ENCODE results near the gene CPZ. TPM values are rescaled to one million over a fixed set of nuclear protein-coding genes. Genes with fewer than 3 reads are reported as not detected.

CPZ gene
- total RNA-seq, 1 donor from 2014 or later: not detected

GRCh38 chr4:8610858-8611616, 18.5 kb downstream of the CPZ start:
- H3K27ac ChIP-seq: no peak overlapping the region
- H2AFZ ChIP-seq (replicated peaks): no peak overlapping the region
- no peaks in the 10 kb centered on the region for H3K9me3 ChIP-seq (ENCODE audit: low read depth)
- no peaks in the 10 kb centered on the region for H3K4me1 ChIP-seq
- H3K4me3 ChIP-seq: no peak overlapping the region
- H3K9ac ChIP-seq: no peak overlapping the region
- Mint-ChIP-seq H3K9me3 (no peaks in the 10 kb centered on the region), H3K4me1 (no peaks in the 10 kb centered on the region), H3K27me3 (ENCODE audit: insufficient read depth, low read depth) (peaks cover 5% of the 10 kb centered on the region), H3K36me3 (no peaks in the 10 kb centered on the region), H3K4me3 (no peak overlapping the region), H3K27ac (no peak overlapping the region)
- no peaks in the 10 kb centered on the region for H4K20me1 ChIP-seq (ENCODE audit: low read depth)
- no peaks in the 10 kb centered on the region for H3F3A ChIP-seq (ENCODE audit: low read depth)
- no peaks in the 10 kb centered on the region for H3K79me2 ChIP-seq (ENCODE audit: low read depth)
- no peak for DNase-seq (ENCODE audit: low spot score)
- TF ChIP-seq CTCF (IDR thresholded peaks at IDR 0.05) (no peak), EZH2 (IDR thresholded peaks at IDR 0.05) (no peak), EZH2phosphoT487 (IDR thresholded peaks at IDR 0.05) (no peak)
- no peak overlapping the region for H3K4me2 ChIP-seq
- no peaks in the 10 kb centered on the region for H3K36me3 ChIP-seq
- no peaks in the 10 kb centered on the region for H3K27me3 ChIP-seq

DNA sequence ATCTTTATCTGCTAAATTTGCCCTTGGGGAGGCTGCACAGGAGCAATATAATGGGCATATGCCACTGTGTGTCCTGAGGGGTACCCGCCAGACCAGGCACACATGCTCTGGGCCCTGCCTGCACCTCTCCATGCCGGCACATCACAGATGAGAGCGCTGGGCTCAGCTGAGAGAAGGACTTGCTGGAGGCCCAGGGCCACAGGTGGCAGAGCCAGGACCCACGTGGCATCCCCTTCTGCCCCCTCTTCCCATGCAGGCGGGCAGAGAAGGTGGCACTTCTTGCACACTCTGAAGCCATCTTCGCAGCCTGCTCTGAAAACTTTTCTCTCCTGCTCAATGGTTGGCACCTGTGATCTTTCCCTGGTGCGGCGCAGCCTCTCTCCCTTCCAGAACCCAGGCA, 20.1 kb downstream of the CPZ start:
- H3K4me1 Mint-ChIP-seq: no peaks in the 10 kb centered on the region
- peaks cover 6% of the 10 kb centered on the region for H3K27me3 Mint-ChIP-seq (ENCODE audit: insufficient read depth, low read depth)
- Histone ChIP-seq H3K4me3 (no peak overlapping the region), H3K79me2 (ENCODE audit: low read depth) (no peaks in the 10 kb centered on the region), H2AFZ (replicated peaks) (no peak overlapping the region), H3K9me3 (ENCODE audit: low read depth) (no peaks in the 10 kb centered on the region), H3K27me3 (no peaks in the 10 kb centered on the region), H3K4me1 (no peaks in the 10 kb centered on the region), H3F3A (ENCODE audit: low read depth) (no peaks in the 10 kb centered on the region), H3K36me3 (no peaks in the 10 kb centered on the region), H3K4me2 (no peak overlapping the region), H3K27ac (no peak overlapping the region), H4K20me1 (ENCODE audit: low read depth) (peaks cover 1% of the 10 kb centered on the region), H3K9ac (no peak overlapping the region)
- TF ChIP-seq CTCF (IDR thresholded peaks at IDR 0.05) (no peak), EZH2 (IDR thresholded peaks at IDR 0.05) (no peak), EZH2phosphoT487 (IDR thresholded peaks at IDR 0.05) (no peak)
- no peak for DNase-seq (ENCODE audit: low spot score)
- no peak overlapping the region for H3K4me3 Mint-ChIP-seq
- no peaks in the 10 kb centered on the region for H3K9me3 Mint-ChIP-seq
- H3K36me3 Mint-ChIP-seq: no peaks in the 10 kb centered on the region
- no peak overlapping the region for H3K27ac Mint-ChIP-seq

DNA sequence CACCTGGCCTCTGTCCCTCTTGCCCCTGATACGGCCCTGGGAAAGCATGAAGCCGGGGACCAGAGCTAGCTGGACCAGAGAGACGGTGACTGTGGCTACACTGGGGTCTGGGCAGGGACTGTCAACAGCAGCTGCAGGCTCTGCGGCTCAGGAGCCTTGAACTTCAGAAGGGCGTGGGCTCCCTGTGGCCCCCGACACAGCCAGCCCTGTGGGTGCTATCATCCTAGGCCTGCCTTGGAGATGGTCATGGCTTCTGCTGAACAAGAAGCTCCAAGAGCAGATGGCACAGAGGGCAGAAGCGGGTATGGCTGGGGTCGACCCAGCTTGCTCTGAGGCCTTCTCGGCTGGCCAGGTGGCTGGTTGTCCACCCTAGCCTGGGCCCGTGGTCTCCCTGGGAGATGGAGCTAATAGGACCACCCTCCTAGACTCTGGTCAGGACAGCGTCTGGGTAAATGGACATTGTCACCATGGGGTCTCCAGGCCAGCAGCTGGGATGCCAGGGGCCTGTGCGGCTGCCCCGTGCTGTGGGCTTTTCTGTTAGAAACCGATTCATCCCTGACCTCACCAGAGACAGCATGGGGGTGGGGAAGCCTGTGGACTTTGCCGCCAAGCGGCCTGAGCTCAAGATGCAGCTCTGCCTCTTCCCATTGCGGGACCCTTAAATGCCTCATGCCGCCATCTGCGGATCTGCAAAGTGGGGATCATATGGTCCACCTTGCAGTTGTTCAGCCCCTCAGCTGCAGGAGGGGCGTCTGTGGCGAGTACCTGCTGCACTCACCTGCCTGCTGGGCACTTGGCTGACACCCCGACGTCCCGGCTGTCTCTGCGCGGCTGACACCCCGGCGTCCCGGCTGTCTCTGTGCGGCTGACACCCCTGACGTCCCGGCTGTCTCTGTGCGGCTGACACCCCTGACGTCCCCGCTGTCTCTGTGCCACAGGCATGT, 21.1 kb downstream of the CPZ start:
- Histone ChIP-seq H3K79me2 (ENCODE audit: low read depth) (no peaks in the 10 kb centered on the region), H3K4me1 (no peaks in the 10 kb centered on the region), H3K4me2 (no peak overlapping the region), H3K36me3 (no peaks in the 10 kb centered on the region), H3F3A (ENCODE audit: low read depth) (no peaks in the 10 kb centered on the region), H3K9me3 (ENCODE audit: low read depth) (no peaks in the 10 kb centered on the region), H2AFZ (replicated peaks) (no peak overlapping the region), H3K27ac (no peak overlapping the region), H3K9ac (no peak overlapping the region), H3K4me3 (no peak overlapping the region), H3K27me3 (no peaks in the 10 kb centered on the region), H4K20me1 (ENCODE audit: low read depth) (peaks cover 4% of the 10 kb centered on the region)
- no peaks in the 10 kb centered on the region for H3K36me3 Mint-ChIP-seq
- H3K27me3 Mint-ChIP-seq (ENCODE audit: insufficient read depth, low read depth): peaks cover 10% of the 10 kb centered on the region
- H3K4me1 Mint-ChIP-seq: no peaks in the 10 kb centered on the region
- no peak for TF ChIP-seq CTCF (IDR thresholded peaks at IDR 0.05)
- DNase-seq (ENCODE audit: low spot score): no peak
- H3K4me3 Mint-ChIP-seq: no peak overlapping the region
- no peaks in the 10 kb centered on the region for H3K9me3 Mint-ChIP-seq
- no peak overlapping the region for H3K27ac Mint-ChIP-seq
